ENCODE measurements around the gene KLHL34. TPM values are rescaled to one million over a fixed set of nuclear protein-coding genes. Genes with fewer than 3 reads are reported as not detected.

The KLHL34 gene
- total RNA-seq, 4 donors from 2014 or later = 0.30 TPM; not detected in 3

DNA sequence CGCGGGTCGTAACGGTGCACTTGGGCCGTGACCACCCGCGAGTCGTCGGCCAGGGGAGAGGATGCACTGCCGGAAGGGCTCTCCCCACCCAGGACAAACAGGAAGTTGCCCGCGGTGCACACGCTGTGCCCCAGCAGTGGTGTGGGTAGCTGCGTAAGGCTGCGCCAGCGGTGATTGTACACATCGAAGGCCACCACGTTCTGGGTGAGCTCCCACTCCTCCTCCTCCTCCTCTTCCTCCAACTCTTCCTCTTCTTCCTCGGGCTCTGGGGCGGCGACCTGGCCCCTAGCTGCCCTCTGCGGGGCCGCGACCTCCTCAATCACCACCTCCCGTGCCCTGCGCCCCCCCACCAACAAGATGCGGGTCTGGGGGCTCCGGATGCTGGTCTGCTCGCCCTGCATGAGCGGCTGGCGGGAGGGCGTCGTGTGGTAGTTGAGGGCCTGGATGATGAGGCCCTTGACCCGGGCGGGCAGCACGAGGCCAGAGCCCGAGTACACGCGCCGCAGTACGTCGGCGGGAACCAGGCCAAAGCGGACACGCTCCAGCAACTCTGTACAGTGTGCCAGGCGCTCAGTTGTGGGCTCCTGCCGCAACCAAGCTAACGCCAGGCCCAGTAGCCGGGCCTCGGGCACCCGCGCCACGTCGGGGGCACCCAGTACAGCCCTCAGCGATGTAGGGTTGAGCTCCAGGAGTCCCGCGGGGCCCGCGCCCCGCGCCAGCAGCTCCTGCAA is 1.4 kb downstream of the KLHL34 start:
- Histone ChIP-seq H3K9me3 (peaks cover 0 to 4% (median 0%) of the 10 kb centered on the region in 4 donors), H3K4me3 (no peak overlapping the region), H3K4me1 (no peaks in the 10 kb centered on the region), H3K27me3 (peaks cover 0 to 21% of the 10 kb centered on the region in 2 donors), H3K36me3 (no peaks in the 10 kb centered on the region), H3K27ac (no peak overlapping the region)
- WGBS, 2 donors = 67 to 69% methylated on average over 19 to 50 of the region's 61 CpGs
- no peak for TF ChIP-seq POLR2A (IDR thresholded peaks at IDR 0.05)
- no peak for TF ChIP-seq EP300 (IDR thresholded peaks at IDR 0.05)
- TF ChIP-seq, protein P1, sequence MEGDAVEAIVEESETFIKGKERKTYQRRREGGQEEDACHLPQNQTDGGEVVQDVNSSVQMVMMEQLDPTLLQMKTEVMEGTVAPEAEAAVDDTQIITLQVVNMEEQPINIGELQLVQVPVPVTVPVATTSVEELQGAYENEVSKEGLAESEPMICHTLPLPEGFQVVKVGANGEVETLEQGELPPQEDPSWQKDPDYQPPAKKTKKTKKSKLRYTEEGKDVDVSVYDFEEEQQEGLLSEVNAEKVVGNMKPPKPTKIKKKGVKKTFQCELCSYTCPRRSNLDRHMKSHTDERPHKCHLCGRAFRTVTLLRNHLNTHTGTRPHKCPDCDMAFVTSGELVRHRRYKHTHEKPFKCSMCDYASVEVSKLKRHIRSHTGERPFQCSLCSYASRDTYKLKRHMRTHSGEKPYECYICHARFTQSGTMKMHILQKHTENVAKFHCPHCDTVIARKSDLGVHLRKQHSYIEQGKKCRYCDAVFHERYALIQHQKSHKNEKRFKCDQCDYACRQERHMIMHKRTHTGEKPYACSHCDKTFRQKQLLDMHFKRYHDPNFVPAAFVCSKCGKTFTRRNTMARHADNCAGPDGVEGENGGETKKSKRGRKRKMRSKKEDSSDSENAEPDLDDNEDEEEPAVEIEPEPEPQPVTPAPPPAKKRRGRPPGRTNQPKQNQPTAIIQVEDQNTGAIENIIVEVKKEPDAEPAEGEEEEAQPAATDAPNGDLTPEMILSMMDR (IDR thresholded peaks at IDR 0.05) = no peak
- no peak for DNase-seq (ENCODE audit: low spot score in 2 of 2)

DNA sequence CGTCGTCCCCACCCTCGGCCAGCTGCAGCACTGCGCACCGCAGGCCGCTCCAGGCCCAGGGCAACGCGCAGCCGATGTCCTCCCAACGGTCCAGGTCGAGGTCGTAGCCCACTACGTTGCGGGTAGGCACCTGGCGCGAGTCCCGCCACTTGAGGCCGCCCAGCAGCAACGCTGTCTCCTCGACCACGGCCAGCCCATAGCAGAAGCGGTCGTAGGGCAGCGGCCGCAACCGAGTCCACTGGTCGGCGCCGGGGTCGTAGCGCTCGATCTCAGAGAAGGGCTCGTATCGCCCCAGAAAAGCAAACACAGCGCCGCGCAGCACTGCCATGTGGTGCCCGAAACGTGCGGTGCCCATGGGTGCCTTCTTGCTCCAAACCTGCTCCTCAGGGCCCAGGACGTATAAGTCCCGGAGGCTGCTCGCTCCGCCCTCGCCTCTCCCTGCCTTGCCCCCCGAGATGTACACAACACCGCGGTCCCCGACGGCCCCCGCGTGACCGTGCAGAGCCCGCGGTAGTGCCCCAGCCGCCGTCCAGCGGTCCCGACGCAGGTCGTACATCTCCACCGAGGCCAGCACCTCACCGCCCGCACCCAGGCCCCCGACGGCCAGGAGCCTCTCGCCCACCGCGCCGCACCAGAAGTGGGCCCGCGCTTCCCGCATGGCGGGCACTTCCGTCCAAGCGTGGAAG is 2.1 kb downstream of the KLHL34 start:
- H3K9me3 ChIP-seq = peaks cover 0 to 4% (median 0%) of the 10 kb centered on the region in 4 donors
- peak overlapping the region in 1 of 4 donors; percentile 14 for H3K27ac ChIP-seq
- TF ChIP-seq POLR2A (IDR thresholded peaks at IDR 0.05) (no peak), EP300 (IDR thresholded peaks at IDR 0.05) (no peak)
- TF ChIP-seq, protein P1 (IDR thresholded peaks at IDR 0.05) = no peak
- H3K36me3 ChIP-seq = no peaks in the 10 kb centered on the region
- H3K4me3 ChIP-seq = peak overlapping the region in 2 of 4 donors; percentile 9 to 25
- no peak for DNase-seq (ENCODE audit: low spot score in 2 of 2)
- H3K27me3 ChIP-seq = peaks cover 0 to 21% of the 10 kb centered on the region in 2 donors
- WGBS, 2 donors = 27 to 39% methylated on average over 16 to 55 of the region's 76 CpGs
- no peaks in the 10 kb centered on the region for H3K4me1 ChIP-seq

DNA sequence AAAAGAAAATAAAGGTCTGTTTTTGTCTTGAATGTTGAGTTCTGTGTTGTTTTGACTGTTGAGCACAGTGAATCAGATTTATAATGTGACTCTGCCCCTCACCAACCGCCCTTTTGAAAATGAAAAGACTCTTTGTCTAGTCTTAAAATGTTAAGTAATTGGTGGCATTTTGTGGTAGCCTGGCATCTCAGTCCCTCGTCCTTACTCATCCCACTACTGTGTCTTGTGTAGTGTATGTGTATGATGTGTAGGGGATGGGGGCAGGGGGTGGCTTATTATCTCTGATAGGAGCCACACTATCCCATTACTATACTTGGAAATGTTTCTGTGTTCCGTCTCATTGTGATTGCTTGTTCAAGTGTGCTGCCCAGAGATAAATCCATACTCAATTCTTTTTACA is 12.2 kb downstream of the KLHL34 start:
- no peaks in the 10 kb centered on the region for H3K36me3 ChIP-seq
- H3K4me3 ChIP-seq = no peak overlapping the region
- TF ChIP-seq, protein P1 (IDR thresholded peaks at IDR 0.05) = no peak
- TF ChIP-seq POLR2A (IDR thresholded peaks at IDR 0.05) = no peak
- no peak for TF ChIP-seq EP300 (IDR thresholded peaks at IDR 0.05)
- 37 to 64% methylated on average over 3 of the region's 3 CpGs for WGBS, 2 donors
- no peak for DNase-seq (ENCODE audit: low spot score in 2 of 2)
- H3K9me3 ChIP-seq = no peaks in the 10 kb centered on the region
- H3K27ac ChIP-seq = peak overlapping the region in 3 of 4 donors; percentile 19 to 79 (median 69)
- no peaks in the 10 kb centered on the region for H3K27me3 ChIP-seq
- peaks cover 0 to 7% (median 0%) of the 10 kb centered on the region in 4 donors for H3K4me1 ChIP-seq

DNA sequence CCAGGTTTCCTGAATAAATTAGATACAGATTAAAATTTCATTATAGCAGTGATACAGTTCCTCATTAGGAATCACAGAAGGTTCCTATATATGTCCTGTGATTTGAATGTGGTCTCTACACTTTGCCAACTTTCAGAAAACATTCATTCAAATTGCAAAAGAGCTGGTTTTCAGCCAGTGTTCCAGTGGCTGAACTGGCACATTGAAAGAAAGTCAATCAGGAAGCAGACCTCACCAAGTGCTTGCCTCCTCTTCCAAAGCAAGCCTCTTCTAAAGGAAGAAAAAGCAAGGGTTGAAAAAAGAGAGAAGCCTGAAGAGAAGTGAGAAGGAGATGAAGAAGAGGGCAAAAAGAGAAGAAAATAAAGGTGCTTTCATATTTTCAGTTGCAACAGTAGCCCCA is 12.7 kb downstream of the KLHL34 start:
- no peaks in the 10 kb centered on the region for H3K36me3 ChIP-seq
- TF ChIP-seq POLR2A (IDR thresholded peaks at IDR 0.05) = no peak
- TF ChIP-seq, protein P1 (IDR thresholded peaks at IDR 0.05) = no peak
- no peak for TF ChIP-seq EP300 (IDR thresholded peaks at IDR 0.05)
- no peaks in the 10 kb centered on the region for H3K9me3 ChIP-seq
- peaks cover 0 to 7% (median 0%) of the 10 kb centered on the region in 4 donors for H3K4me1 ChIP-seq
- DNase-seq (ENCODE audit: low spot score in 2 of 2) = no peak
- H3K27me3 ChIP-seq = no peaks in the 10 kb centered on the region
- no peak overlapping the region for H3K4me3 ChIP-seq
- peak overlapping the region in 2 of 4 donors; percentile 69 to 79 for H3K27ac ChIP-seq

DNA sequence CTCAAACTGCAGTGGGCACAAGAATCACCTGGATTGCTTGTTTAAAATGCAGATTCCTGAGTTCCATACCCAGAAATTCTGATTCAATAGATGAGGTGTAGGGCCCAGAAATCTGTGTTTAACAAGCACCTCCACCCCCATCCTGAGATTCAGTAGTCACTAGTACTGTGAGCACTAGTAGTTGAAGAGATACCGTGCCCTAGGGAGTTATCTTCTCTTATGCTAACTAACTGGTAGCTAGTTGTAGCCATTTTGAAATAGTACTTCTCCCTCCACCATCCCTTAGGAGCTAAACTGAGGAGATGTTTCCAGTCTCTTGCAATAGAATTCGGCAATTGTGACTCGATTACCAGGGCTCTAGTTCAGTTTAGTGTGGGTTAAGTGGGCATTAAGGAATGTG is 18.4 kb downstream of the KLHL34 start:
- no peak for DNase-seq (ENCODE audit: low spot score in 2 of 2)
- Histone ChIP-seq H3K4me3 (no peak overlapping the region), H3K27me3 (peaks cover 0 to 2% of the 10 kb centered on the region in 2 donors), H3K27ac (no peak overlapping the region), H3K4me1 (peaks cover 0 to 7% (median 0%) of the 10 kb centered on the region in 4 donors), H3K9me3 (no peaks in the 10 kb centered on the region), H3K36me3 (no peaks in the 10 kb centered on the region)
- TF ChIP-seq EP300 (IDR thresholded peaks at IDR 0.05) (no peak), POLR2A (IDR thresholded peaks at IDR 0.05) (no peak)
- TF ChIP-seq, protein P1 (IDR thresholded peaks at IDR 0.05) = no peak
- 81 to 88% methylated on average over 3 of the region's 3 CpGs for WGBS, 2 donors
